HG03280 (cell line): ENCODE results near the gene CAPN3.

Experiments used
- ATAC-seq: cut with Tn5 transposase; IDR thresholded peaks from one replicate; pipeline ENCODE4 v1.9.1; 2021; ENCODE audit warnings: mild to moderate bottlenecking, moderate library complexity; ENCODE audit not compliant: unreplicated experiment

CAPN3 gene

GRCh38 chr15:42392309-42393024 lies 33.2 kb downstream of the CAPN3 start:
- ATAC-seq: no peak

DNA sequence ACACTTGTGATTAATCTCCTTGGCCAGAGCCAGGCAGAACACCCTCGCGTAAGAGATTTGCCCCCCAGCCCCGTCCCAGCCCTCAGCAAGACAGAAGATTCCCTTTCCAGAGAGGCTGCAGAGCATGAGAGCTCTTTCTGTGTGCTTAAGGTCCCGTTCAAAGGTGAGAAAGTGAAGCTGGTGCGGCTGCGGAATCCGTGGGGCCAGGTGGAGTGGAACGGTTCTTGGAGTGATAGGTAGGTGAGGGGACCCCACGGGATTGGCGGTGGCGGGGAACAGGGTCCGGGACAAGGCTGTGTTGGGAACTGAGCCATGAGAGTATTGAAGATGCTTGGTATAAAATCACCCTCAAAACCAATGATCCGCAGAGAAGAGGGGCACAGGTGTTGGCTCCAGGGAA lies 34.8 kb downstream of the CAPN3 start:
- no peak for ATAC-seq

- no peak for ATAC-seq
Measured at GRCh38 chr15:42395838-42396237, 36.5 kb downstream of the CAPN3 start.

- ATAC-seq: no peak
Measured at GRCh38 chr15:42401544-42402454, 42.5 kb downstream of the CAPN3 start.

DNA sequence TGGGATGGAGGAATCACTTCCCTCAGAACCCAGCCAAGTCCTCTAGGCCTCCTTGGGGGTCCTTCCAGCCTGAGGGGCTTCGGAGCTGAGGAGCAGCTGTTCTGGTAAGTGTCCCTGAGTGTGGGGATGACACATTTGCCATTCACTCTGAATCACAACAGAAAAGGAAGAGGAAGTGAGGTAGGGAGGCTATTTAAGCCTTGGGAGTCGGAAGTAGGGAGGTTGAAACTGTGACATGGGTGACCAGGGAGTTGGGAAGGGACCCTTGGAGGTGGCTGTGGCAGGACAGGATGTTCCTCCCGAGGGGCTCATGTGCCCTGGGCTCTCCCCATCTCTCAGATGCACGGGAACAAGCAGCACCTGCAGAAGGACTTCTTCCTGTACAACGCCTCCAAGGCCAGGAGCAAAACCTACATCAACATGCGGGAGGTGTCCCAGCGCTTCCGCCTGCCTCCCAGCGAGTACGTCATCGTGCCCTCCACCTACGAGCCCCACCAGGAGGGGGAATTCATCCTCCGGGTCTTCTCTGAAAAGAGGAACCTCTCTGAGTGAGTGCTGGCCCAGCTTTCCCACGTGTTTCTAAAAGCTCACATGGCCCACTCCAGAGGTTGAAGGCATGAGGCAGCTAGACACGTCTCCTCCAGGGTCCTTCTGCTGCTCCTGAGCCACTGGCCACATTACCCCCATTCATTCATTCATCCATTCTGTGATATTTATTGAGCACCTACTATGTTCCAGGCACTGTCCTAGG lies 43.3 kb downstream of the CAPN3 start:
- ATAC-seq: no peak

DNA sequence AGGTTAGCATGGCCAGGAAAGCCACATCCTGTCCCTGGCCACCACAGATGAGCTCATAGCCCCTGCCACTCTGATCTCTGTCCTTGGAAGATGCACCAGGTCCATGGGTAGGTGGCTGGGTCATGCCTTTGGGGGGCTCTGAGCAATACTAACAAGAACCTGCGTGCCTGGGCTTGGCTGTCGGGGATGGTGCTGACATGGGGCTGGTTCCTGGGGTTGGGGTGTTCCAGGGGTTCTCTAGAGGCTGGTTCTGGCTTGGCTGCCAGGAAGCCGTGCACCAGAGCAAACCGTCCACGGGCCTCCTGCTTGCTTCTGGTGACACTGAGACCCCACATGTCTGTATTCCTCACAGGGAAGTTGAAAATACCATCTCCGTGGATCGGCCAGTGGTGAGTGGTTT lies 44.1 kb downstream of the CAPN3 start:
- ATAC-seq: no peak

GRCh38 chr15:42404461-42405235 lies 45.3 kb downstream of the CAPN3 start:
- no peak for ATAC-seq

- no peak for ATAC-seq
Measured at GRCh38 chr15:42405863-42406482, 46.7 kb downstream of the CAPN3 start.

DNA sequence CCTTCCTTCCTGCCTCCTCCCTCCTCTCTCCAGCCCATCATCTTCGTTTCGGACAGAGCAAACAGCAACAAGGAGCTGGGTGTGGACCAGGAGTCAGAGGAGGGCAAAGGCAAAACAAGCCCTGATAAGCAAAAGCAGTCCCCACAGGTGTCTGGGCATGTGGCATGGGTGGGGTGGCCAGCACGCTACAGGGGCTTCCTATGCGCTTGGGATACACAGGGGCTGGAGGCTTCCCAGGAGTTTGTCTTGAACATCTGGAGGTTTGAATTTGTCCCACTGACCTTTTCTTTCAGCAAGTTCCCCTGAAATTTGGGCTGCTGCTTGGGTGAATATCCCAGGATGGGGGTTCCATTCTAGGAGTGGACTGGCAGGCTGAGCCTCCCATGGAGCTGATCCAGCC lies 48.9 kb downstream of the CAPN3 start:
- ATAC-seq: no peak

DNA sequence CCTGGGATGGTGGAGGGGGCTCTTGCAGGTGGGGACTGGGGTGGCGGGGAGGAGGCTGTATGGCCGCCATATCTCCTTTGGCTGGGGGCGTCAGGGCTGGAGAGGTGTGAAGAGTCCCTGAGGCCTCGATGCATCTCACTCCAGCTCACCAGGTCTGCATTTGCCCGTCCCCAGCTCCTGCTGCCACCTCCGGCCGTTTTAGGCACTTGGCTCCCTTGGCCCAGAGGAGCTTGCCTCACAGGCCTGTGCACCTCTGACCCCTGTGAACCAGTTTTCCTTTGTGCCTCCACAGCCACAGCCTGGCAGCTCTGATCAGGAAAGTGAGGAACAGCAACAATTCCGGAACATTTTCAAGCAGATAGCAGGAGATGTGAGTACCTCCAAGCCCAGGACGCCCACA lies 49.7 kb downstream of the CAPN3 start:
- ATAC-seq: no peak

- ATAC-seq: no peak
Measured at GRCh38 chr15:42411884-42412283, 52.6 kb downstream of the CAPN3 start.

GRCh38 chr15:42413920-42414319 lies 54.6 kb downstream of the CAPN3 start:
- no peak for ATAC-seq

DNA sequence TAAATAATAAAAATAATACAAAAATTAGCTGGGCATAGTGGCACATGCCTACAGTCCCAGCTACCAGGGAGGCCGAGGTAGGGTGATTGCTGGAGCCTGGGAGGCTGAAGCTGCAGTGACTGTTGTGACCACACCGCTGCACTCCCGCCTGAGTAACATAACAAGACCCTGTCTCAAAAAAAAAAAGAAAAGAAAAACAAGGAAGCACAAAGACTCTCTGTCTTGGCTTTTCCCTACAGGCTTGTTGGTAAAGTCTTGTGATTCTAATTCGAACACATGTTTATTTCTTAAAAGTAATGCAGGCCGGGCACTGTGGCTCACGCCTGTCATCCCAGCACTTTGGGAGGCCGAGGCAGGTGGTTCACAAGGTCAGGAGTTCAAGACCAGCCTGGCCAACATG lies 60.1 kb downstream of the CAPN3 start:
- ATAC-seq: no peak

DNA sequence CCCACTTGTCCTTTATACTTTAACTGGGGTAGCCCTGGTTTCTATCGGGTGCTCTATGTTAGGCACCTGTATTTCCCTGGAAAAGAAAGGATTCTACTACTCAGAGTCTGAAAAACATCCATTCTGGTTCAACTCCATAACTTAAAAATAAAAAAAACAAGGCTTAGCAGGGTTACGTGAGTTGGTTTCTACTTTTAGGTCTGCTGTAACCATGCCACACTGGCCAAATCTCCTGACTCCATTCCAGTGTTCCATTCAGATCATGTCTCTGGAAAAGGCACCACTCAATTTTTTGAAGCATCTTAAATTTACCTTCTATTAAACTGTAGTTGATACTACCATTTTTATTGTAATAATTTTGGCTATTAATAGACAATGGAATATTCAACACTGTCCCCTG lies 62.1 kb downstream of the CAPN3 start:
- no peak for ATAC-seq

GRCh38 chr15:42427429-42428223 lies 68.3 kb downstream of the CAPN3 start:
- ATAC-seq: no peak

DNA sequence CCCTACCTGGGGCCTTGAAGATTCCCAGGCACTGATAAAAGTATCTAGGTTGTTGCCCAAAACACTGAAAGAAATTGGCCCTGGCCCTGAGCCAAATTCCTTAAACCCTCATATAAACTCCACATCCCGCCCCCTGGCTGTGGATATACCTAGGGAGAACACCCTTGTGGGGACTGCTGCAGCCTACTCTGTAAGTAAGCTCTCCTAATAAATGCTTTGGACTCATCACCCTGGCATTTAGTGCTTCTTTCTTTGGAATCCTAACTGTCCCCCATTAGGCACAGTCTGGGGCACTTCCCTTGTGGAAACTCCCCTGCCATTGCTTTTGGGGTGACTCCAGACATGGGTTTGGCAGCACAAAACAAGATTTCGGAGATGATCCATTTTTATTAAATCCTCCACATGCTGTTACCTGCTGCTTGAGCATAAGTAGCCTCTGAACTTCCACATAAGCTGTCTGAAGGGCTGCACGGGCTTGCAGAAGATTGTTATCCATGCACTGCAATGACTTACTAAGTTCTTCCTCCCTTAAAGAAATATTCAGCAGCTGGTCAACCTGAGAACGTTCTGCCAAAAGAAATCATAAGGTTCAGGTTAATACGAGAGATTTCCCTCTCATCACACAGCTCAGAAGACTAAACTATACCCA lies 85.2 kb downstream of the CAPN3 start:
- no peak for ATAC-seq

DNA sequence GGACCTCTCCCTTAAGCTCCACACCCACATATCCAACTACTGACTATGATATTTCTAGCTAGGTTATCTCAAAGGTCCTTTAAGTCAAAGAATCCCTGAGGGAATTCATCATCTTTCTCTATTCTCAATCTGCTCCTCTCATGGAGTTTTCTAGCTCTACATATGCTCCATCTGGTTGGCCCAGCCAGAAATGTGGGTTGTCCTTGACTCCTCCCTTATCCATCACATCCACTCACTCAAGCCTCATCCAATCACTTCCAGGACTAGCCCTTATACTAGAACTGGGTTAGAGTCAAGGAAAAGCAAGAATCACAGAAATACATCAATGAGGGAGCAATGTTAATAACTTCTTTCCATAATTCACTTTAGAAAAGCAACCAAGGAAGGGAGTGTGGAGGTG lies 86.2 kb downstream of the CAPN3 start:
- ATAC-seq: no peak

- ATAC-seq: no peak
Measured at GRCh38 chr15:42447599-42447998, 88.3 kb downstream of the CAPN3 start.

DNA sequence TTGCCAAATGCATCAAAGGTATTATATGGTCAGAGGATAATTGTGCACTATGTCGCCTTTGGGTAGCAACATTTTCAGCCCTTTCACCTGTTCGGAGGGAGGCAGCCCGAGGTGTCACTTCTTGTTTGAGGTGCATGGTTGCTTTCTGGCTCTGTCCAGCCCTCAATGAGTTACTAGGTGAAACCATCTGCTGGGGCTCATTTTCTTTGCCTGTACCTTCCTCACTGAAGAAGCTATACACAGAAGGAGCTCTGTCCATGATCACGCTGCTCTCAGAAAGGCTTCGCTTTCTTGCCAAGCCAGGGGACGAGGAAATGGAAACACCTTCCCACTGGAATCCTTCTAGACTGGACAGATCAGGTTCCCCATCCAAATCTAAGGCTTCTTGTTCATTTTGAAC lies 89.0 kb downstream of the CAPN3 start:
- ATAC-seq: no peak
